Measurements from ENCODE around the gene KLHL12.

The KLHL12 gene

DNA sequence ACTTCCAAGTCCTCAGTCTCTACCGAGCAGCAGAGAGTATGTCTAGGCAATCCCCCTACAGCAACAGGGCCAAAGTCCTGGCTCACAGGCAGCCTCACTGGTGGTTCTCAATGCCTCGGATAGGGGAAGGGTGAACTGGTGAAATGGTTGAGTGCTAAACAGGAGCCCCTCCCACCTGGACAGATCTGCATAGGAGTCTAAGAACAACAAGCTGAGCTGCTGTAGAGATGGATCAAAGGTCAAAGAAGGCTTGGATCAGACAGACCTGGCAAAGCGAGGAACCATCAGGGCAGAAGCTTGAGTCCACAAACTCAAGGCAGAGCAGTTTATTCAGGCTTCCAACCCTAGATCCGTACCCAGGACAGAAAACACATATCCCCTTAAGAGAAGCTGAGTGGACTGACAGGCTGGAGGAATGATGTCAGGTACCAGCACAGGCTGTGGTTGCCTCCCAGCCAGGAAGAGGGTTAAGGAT, 69.9 kb downstream of the KLHL12 start:
- POLR2A ChIA-PET = no interaction called here
- TF ChIP-seq, protein P1, sequence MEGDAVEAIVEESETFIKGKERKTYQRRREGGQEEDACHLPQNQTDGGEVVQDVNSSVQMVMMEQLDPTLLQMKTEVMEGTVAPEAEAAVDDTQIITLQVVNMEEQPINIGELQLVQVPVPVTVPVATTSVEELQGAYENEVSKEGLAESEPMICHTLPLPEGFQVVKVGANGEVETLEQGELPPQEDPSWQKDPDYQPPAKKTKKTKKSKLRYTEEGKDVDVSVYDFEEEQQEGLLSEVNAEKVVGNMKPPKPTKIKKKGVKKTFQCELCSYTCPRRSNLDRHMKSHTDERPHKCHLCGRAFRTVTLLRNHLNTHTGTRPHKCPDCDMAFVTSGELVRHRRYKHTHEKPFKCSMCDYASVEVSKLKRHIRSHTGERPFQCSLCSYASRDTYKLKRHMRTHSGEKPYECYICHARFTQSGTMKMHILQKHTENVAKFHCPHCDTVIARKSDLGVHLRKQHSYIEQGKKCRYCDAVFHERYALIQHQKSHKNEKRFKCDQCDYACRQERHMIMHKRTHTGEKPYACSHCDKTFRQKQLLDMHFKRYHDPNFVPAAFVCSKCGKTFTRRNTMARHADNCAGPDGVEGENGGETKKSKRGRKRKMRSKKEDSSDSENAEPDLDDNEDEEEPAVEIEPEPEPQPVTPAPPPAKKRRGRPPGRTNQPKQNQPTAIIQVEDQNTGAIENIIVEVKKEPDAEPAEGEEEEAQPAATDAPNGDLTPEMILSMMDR (IDR thresholded peaks at IDR 0.05; ENCODE audit: insufficient read depth, low read length, missing control alignments) = no peak
- no peak for DNase-seq (ENCODE audit: low read depth, low spot score)

DNA sequence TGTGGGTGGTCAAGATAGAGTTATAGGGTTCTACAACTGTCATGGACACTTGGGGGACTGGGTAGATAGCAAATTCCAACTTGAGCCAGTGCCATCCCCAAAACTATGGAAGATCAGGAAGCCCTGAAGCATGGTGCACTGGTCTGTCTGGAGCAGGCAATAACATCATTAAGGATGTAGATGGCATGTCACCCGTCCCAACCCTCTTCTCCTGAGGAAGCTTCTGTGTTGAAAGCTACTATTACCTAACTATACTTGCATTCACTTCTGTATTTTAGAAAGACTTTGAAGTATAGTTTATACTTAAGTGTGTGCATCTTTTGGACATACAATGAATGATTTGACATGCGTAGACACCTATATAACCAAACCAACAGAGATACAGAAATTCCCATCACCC, 71.0 kb downstream of the KLHL12 start:
- CTCF ChIA-PET = no interaction called here

More for the DNA sequence above, 69.9 kb downstream of the KLHL12 start:
- H3K4me3 ChIP-seq (ENCODE audit: low read depth, low read length) = no peak overlapping the region
- CTCF ChIA-PET = interaction anchor here (1.2 to 1.3 kb wide), 2 partner anchors 8 to 13 kb away, joined by 3 to 4 read pairs; no protein-coding TSS in a partner anchor

DNA sequence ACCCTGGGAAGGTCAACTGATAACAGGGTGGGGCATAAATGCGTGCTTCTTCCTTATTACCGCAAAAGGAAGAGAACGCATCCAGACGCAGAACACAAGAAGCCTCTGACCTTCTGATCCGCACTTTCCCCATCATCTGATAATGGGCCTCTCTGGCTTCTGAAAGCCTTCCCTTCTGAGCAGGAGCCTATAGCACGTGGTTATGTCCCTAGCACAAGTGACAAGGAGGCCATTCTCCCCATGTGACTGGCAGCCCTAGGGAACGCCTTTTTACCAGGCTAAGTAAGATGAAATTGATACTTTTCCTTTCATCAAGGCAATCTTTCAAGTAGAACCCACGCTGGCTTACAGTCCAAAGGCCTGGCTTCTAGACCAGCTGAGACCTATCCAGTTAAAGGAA, 72.2 kb downstream of the KLHL12 start:
- TF ChIP-seq, protein P1 (IDR thresholded peaks at IDR 0.05; ENCODE audit: insufficient read depth, low read length, missing control alignments) = no peak
- ChIA-PET POLR2A (no interaction called here), CTCF (interaction anchor here (0.6 to 1.9 kb wide), 2 partner anchors 83 to 135 kb away, joined by 3 to 5 read pairs; no protein-coding TSS in a partner anchor)
- DNase-seq (ENCODE audit: low read depth, low spot score) = no peak
- H3K4me3 ChIP-seq (ENCODE audit: low read depth, low read length) = no peak overlapping the region

More for the DNA sequence above, 71.0 kb downstream of the KLHL12 start:
- TF ChIP-seq, protein P1 (IDR thresholded peaks at IDR 0.05; ENCODE audit: insufficient read depth, low read length, missing control alignments) = no peak
- no peak for DNase-seq (ENCODE audit: low read depth, low spot score)
- no peak overlapping the region for H3K4me3 ChIP-seq (ENCODE audit: low read depth, low read length)
- POLR2A ChIA-PET = no interaction called here

DNA sequence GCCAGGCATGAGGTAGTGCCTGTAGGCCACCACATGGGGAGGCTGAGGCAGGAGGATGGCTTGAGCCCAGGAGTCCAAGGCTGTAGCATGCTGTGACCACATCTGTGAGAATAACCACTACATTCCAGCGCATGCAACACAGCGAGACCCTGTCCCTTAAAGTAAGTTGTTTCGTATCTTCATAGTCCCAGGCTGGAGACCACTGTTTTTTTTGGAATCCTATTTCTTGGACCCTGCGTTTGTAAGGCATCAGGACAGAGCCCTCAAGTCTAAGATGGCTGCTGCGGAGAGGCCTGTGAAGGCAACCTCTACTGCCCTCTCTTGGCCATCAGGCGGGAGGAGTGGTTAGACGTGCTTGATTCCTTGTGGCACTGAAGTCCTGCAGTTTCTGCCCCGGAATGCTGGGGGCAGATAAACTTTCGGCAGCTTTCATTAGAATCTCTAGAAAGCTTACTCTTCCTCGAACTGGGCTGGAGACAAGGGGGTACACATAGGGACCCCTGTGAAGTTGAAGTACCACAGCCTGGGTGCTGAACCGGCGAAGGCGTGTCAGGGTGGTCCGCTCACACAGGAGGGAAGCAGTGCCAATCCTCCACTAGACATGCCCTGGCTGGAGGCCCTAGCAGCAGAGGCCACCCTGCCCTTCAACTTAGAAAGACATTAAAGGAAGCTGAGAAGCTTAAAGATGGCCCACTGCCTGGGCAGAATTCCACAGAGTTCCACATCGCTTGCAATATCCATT, 74.7 kb downstream of the KLHL12 start:
- POLR2A ChIA-PET = interaction anchor here (0.6 kb wide), 1 partner anchor 42 kb away, joined by 3 read pairs; the partner anchor contains the start of gene PCAT6

DNA sequence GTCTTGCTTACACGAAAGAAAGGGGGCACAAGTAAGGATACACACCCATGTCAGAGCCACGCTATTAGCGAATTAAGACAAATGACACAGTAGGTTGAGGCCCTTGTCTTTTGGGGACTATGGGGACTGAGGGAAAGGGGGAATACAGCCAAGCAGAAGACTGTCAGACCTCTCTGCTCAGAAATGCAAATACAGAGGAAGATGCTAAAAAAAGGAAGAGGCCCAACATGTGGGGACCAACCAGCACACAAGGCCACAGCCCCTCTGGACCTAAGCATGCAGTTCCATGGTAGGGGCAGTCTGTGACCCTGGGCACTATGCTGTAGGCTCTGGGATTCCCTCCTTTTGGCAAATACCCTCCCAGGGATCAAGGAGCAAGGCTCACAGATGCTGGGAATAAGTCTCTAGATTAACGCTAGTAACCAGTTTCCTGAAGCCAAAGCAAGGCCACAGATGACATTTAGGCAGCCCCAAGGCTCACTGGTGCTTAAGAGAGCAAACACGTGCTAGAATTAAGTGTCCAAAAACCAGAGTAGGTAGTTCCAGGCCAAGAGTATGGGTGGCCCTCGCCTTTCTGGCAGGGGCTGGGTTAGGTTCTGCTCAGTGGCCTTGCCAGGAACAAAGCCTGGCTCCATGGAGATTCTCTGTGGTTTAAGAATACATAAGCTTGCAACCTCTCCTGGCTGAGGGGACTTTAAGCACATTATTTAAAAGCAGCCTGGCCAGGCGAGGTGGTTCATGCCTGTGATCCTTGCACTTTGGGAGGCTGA, 76.3 kb downstream of the KLHL12 start:
- TF ChIP-seq, protein P1 (IDR thresholded peaks at IDR 0.05; ENCODE audit: insufficient read depth, low read length, missing control alignments) = no peak
- ChIA-PET CTCF (interaction anchor here (0.8 to 1.4 kb wide), 3 partner anchors 13 to 148 kb away, joined by 3 to 4 read pairs (median 3); no protein-coding TSS in a partner anchor), POLR2A (no interaction called here)
- no peak overlapping the region for H3K4me3 ChIP-seq (ENCODE audit: low read depth, low read length)
- DNase-seq (ENCODE audit: low read depth, low spot score) = no peak

More for the DNA sequence above, 74.7 kb downstream of the KLHL12 start:
- DNase-seq (ENCODE audit: low read depth, low spot score) = no peak
- H3K4me3 ChIP-seq (ENCODE audit: low read depth, low read length) = no peak overlapping the region
- CTCF ChIA-PET = interaction anchor here (0.7 to 3.0 kb wide), 10 partner anchors 11 to 136 kb away, joined by 3 to 12 read pairs (median 3); no protein-coding TSS in a partner anchor
- TF ChIP-seq, protein P1 (IDR thresholded peaks at IDR 0.05; ENCODE audit: insufficient read depth, low read length, missing control alignments) = peak; percentile 75

DNA sequence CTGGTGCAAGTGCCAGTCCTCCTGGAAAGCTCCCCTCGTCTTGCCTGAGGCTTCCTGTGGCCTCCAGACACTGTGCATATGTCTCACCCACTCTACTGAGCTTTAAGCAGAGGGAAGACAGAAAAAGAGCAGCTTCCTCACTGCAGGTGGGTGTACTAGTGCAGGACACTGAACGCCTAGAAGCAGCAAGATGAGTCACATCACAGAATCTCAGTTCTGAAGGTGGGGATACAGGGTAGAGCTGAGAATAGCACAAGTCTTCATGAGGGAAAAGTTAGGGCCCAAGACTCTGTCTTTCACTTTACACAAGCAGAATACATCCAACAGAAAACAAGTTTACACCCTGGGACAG, 78.9 kb downstream of the KLHL12 start:
- ChIA-PET POLR2A (no interaction called here), CTCF (interaction anchor here (1.4 to 1.5 kb wide), 2 partner anchors 9 to 12 kb away, joined by 3 to 4 read pairs; no protein-coding TSS in a partner anchor)
- no peak overlapping the region for H3K4me3 ChIP-seq (ENCODE audit: low read depth, low read length)

More for the DNA sequence above, 78.9 kb downstream of the KLHL12 start:
- TF ChIP-seq, protein P1 (IDR thresholded peaks at IDR 0.05; ENCODE audit: insufficient read depth, low read length, missing control alignments) = no peak
- DNase-seq (ENCODE audit: low read depth, low spot score) = no peak

Measured in AG04449 (cell line).